ENCODE data around the gene TRIM25.

Gene TRIM25

DNA sequence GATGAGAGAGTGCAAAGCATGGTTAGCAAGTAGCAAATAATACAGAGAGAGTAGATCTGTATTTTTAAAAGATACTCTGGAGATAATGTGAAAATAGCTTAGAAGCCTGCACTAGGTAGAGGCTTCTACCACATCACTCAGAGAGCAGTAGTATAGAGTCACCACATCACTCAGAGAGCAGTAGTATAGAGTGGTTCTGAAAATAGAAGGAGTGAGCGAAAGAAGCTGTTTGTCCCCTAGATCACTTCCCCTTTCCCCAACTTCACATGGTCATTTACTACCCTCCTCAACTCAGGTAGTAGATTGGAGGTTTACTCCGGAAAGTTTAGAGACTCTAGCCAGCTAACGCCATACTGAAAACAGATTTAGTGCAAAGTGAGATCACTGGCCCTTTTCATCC is 62.8 kb downstream of the TRIM25 start:
- DNase-seq: no peak

DNA sequence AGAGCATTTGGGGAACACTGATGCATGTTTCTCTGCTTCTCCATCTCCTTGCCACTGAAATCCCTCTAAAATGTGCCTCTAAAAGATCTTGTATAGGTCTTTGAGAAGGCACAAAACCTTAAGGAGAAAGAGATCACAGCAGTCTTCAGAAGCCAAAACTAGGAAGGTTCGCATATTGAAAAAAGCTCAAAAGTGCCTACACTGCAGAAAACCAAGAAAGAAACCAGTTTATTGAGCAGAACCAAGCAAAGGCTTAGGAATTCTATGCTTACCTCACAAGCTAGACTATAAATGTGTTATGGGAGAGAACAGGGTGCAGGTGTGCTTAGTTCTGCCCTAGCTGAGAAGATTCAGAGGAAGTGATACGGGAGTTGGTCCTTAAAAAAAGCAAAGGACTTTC is 63.3 kb downstream of the TRIM25 start:
- no peak for DNase-seq

DNA sequence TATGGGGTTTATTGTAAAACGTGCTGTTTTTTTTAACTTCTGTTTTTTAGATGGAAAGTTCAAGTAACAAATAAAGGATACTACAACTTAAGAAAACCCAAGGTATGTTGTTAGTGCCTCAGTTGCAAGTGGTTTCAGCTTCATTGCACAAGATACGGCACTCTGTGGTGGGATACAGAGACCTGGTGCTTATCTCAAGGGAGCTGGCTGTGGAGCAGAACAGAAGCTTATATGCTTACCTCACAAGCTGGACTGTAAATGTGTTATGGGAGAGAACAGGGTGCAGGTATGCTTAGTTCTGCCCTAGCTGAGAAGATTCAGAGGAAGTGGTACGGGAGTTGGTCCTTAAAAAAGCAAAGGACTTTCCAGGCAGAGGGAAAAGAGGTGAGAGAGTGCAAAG is 64.7 kb downstream of the TRIM25 start:
- no peak for DNase-seq

DNA sequence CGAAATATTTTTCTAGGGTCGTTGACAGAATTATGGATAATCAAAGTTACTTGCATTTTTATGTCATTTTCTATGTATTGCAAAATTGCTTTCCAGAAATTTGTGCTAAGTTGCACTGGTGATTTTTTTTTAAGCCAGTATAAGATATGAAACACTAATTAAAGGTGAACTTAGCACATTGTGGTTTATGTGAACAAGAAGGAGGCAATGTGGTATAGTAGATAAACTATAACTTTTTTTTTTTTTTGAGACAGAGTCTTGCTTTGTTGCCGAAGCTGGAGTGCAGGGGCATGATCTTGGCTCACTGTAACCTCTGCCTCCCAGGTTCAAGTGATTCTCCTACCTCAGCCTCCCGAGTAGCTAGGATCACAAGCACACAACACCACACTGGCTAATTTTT is 66.7 kb downstream of the TRIM25 start:
- DNase-seq: no peak

DNA sequence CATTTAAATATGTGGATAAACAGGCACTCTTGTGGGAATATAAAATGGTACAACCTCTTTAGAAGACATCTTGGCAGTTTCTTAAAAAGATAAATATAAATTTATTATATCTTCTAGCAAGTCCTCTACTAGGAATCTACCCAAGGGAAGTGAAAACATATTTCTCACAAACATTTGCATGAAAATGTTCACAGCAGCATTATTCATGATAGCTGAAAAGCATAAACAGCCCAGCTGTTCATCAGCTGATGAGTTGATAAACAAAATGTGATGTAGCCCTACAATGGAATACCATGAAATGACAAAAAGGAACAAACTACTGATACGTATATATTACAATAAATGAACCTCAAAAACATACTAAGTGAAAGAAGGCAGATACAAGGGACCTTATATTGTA is 67.9 kb downstream of the TRIM25 start:
- DNase-seq: no peak

DNA sequence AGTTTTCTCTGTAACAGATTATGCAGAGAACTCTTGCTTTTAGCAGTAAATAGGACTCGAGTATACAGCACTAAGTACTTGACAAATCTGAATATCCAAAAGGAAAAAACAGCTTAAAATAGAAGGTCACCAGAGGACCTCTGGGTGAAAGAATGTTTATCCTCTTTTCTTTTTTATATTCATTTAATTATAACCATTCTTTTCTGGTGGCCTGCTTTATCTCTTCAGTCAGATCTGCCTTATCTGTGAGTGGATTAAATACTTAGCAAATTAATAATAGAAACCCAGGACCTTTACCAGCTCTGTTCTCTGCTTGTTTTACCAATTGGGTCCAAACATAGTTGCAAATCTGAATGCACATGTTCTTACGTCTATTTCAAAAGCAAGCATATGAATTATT is 71.3 kb downstream of the TRIM25 start:
- DNase-seq: no peak

DNA sequence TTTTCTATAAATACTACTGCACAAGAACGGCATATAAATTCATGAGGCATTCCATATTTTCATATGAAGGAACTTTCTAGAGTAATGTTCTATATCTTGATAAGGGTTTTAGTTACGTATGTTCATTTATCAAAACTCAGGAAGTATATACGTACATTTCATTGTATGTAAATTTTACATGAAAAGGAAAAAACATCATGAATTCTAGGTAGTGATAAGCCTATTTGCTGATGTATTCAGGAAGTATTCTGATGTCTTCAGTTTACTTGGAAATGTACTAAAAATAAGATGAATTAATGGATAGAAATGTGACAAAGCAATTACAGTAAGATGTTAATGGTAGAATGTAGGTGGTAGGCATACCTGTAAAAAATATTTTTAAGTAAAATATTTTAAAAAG is 75.2 kb downstream of the TRIM25 start:
- DNase-seq: no peak
